Activated naive CD4-positive, alpha-beta T cell treated with Interleukin-2 at 50 U/mL for 16 hours (primary cell): ENCODE data around the gene CACHD1.
A peak's percentile ranks its signal among the peaks of the same experiment; 100 is the strongest.
"Not testable (repeated sequence)": the region's sequence is repeated elsewhere in the genome, so short reads cannot be mapped to it uniquely, and the experiment has no call there.

Experiments
- DNase-seq: peaks from one replicate; pipeline ENCODE4 v3.0.0-alpha.2; 2020

CACHD1 gene

DNA sequence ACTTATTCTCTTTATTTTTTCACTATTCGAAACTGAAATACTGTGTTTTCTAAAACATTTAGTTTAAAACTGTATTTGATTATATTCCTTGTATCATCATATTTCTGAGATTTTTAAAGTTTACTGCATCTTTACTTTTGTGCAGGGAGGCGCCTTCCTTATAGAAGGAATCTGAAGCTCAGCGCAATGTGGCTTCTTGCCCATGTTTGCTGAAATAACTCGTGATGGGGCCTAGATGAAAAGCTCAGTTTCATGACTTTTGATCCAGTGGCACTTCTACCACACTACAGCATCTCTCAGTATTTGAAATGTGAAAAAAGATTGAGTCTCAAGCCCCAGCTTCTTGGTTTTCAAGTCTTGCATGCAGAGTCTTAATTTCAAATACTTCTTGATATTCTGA lies 28.4 kb downstream of the CACHD1 start:
- no peak for DNase-seq

DNA sequence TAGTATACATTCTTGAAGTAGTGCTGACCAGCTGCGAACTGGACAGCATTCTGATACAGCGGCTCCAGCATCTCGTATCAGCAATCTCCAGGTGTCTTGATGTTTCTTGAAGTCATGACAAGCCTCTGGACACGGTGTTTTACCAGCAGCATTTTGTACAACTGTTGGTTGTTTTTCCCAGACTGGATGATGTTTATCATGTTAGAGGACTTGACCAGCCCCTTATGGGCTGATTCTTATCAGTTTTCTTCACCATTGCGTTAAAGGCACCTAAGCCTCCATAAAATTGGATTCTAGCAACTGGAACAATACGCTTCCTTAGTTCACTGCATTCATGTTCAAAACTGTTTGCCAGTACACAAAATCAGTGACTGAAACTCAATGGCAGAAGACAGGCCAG lies 29.1 kb downstream of the CACHD1 start:
- no peak for DNase-seq

DNA sequence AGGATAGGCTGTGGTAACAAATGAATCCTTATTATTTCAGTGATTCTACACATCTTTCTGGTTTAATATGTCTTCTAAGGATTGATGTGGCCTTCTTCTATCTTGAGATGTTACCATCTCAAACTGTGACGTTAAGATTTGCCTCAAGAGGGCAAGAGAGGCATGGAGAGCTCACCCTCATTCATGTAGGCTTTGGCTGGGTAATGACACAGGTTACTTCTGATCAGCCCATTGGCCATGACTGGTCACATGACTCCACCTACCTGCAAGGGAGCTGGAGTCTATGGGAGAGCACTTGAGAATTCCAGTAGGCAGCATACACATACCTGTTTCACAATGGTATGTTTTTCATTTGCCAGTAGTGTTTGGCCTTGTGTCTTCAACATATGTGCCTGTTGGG lies 30.0 kb downstream of the CACHD1 start:
- no peak for DNase-seq

DNA sequence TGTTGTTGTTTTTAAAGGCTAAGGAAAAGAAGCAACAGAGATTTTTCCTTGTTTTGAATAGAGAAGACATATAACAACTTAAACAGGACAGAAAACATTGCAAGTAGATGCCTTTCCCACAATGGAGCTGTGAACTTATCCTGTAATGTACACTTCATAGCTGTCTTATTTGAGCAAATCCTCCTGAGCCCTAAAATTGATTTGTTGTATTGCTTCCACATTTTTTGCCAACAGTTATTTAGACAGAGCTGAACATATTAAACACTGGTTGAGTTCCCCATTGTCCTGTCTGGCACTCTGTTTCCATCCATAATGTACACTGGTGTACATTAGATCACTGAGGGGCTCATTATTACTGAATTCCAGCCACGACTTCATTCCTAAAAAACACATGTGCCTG lies 32.2 kb downstream of the CACHD1 start:
- DNase-seq, result no peak

DNA sequence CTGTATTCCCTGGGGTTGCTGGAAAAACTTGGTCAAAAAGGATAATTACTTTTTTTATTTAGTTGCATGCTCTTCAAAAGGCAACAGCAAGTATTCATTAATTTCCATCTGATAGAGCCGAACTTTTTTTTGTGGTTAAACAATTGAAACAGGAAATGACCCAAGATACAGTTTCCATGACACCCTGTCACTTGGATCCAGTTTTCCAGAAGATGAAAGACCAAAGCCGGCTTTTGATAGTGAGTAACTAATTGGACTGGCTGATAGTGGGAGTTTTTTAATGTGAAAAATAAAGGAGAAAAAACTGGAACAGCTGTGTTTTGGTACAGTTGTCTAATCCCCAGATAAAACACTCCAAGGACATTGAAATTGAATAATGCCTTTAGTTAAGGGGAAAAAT lies 33.0 kb downstream of the CACHD1 start:
- DNase-seq, result no peak

DNA sequence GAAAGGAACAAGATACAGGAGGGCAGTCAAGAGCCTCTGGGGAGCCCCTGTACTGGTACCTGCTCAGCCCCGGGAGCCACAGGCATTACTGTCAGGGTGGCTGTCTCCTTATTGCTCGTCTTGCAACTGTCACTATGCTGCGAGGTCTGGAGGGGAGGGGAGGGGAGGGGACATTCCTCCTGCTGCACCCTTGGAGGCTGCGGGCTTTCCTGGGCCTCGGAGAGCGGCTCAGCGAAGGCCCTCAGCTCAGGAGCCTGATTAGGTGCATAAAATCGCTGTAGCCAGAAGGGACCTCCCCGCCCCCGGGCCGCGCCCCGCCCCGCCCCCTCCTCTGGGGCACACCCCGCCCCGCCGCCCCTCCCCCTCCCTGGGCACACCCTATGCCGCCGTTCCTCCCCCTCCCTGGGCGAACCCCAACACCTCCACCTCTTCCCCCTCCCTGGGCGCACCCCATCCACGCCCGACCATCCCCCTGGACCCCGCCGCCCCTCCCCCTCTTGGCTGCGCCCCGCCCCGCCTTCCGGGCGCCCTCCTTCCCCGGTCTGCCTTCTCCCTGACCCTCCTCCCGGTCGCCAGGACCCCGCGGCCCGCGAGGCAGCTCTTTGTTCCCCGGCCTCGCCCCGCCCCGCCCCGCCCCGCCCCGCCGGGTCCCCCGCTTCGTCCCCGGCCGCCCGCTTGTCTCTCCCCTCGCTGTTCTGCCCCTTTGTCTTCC lies 35.5 kb downstream of the CACHD1 start:
- DNase-seq, result peak; percentile 3

DNA sequence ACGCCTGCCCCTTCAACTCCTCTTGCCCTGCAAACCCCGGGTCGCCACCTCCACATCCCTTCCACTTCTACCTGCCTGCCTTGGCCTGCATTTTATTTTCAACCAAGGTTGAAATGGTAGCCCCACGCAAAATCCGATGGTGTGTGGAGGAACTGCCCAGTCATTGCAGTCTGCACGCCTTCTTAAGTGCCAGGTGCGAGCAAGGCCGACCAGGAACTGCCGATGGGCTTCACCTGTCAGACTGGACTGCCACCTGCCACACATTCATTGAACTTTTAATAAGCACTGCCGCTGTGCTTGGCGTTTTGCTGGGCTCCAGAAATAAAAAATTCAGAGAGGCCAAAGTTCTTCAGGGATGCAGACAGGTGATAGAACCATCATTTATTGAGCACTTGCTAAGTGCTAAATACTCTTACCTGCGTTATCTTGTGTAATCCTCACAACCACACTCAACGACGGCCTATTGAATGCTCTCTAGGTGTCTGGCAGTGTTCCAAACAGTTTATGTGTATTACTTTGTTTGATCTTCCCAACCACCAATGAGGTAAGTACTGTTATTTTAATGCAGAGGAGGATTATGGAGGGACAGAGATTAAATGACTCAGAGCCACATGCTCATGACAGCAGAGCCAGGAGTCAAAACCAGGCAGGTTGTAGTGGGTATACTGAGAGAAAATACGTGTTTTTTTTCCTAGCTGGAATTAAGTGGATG lies 36.2 kb downstream of the CACHD1 start:
- DNase-seq, result peak; percentile 12

DNA sequence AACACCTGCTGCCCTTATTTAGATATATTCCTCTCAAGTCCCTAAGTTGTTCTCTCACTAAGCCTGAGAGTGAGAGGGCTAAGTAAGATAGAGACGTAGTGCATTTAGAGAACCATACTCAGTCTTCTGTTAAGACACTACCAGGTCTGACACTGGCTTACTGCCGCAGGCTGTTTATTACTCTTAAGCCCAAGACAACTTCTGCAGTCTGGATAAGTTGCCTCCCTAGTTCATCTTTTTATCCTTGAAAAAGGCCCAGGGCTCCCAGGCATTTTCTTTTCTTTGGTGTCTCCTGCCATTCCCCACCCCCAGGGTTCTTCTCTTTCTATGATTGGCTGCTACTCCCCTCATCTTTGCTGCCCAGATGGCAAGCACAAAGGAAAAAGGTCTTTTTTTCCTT lies 38.7 kb downstream of the CACHD1 start:
- DNase-seq, result no peak

DNA sequence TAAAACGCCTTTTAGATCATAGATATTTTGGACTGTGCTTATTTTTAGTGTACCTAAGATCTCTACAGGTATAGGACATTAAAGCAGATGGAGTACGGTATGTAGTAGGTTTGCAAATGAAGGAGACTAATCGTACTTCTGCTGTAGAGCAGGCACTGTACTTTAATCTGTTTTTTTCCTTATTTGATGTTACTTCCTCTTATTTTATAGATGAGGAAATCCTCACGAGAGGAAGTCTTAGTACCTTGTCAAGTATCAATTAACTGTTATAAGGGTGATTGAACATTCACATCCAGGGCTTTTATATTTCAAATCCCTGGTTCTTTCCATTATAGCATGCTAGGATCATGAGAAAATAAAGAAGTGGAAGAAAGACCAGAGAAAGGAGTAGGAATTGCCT lies 41.1 kb downstream of the CACHD1 start:
- DNase-seq, result no peak

DNA sequence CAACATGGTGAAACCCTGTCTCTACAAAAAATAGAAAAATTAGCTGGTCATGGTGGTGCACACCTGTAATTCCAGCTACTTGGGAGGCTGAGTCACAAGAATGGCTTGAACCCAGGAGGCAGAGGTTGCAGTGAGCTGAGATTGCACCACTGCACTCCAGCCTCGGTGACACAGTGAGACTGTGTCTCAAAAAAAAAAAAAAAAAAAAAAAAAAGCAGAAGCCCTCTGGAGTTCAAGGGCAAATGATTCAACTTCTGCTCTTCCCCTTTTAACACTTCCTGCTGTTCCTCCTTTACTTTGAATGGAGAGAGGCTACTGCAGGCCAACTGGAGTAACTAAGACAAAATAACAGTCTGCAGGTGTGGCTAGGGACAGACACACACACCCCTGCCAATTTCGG lies 42.3 kb downstream of the CACHD1 start:
- DNase-seq, result not testable (repeated sequence)

DNA sequence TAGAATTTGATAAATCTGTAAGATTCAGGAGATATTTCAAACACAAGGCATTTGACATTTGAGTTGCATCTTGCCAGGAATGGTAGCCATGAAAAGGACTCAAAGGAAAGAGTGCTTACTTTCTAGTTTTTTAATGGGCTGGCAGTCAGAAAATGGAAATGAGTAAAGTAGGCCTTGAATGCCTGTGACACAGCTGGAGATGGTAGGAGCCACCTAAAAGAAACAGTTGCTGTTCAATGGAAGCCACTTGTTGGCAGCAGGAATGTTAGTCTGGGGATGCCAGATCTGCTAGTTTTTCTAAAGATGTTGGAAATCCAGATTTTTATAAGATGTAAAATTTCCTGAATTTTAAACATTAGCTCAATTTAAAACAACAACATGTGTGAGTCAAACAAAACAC lies 43.6 kb downstream of the CACHD1 start:
- no peak for DNase-seq

DNA sequence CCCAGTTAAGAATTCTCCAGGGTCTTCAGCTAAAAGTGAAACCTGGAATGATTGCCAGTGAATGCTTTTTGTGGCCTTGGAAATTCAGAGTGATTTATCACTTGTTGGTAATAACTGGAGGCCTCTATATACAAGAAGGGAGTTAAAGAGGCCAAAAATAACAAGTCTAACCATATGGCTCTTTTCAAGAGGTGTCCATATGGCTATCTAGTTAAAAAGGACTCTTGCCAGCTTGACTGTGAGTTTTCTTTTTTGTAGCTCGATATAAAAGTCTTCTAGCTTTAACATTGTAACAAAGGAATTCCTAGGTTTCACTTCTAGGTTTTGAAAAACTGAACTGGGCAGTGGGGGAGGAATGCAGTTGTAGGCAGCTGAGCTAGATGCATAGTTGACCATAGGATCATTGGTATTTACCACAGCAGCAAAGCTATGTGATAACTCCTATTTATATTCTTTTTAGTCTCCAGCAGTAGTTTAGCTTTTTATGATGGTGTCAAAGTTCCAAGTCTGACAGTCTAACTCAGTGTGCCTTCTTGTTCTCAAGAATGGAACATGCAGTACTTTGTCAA lies 44.4 kb downstream of the CACHD1 start:
- DNase-seq, result no peak

DNA sequence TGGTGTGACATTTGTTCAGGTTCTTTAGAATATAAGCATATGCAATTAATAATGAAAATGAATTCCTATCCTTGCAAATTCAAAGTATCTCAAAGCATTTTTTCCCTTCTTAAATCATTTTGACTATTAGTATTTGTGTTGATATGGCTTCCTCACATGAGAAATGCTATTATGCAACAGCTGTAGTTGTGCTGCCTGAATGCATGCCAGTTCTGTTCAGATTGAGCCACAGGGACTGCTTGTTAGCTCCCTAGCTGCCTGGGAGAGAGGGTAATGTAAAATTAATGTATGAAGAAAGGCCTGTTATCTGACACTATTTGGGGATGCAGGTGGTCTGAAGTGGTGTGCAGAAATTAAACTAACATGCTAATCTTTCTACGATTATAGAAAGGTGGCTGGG lies 45.5 kb downstream of the CACHD1 start:
- DNase-seq, result no peak

DNA sequence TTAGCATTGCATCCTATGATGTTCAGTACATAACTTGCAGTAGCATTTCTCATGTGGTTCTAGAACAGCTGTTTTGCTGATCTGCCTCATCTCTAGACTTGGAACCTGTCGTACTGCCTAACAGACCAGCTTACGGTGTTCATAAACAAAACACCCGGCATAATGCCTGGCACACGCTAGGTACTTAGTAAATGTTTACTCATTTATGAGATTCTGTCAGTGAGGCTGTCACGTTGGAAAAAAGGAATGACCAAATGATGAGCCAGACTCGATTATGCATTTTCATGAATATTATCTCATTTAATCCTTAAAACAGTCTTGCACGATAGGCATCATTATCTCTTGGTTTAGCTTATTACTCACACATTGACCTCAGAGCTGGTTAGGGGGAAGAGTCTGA lies 46.4 kb downstream of the CACHD1 start:
- no peak for DNase-seq

DNA sequence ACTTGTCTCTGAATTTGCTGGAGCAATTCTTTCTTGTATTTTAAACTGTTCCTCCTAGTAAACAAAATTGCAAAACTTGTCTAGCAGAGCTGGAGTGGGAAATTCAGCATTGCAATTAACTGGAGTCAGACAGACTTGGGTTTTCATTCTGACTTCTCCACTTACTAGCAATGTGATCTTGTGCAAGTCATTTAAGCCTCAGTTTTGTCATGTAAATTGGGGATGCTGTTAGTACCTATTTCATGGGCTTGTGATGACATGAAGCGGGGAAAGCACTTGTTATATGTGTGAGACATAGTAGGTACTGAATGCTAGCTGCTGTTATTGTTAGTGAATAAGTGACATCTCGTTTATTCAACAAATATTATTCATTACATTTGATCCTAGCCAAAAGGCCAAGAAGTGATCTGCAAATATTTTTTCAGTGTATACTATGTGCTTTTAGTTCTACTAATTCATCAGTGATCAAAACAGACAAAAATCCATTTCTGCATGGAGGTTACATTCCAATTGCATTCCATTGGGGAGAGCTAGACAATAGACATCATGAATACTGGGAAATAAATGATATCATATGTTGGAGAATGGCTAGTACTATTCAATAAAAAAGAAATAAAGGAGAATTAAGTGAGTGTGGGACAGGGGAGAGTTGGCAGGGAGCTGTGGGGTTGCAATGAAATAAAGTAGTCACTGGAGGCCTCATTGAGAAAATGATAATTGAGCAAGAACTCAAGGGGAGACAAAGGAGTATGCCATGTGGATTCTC lies 47.1 kb downstream of the CACHD1 start:
- DNase-seq, result no peak

DNA sequence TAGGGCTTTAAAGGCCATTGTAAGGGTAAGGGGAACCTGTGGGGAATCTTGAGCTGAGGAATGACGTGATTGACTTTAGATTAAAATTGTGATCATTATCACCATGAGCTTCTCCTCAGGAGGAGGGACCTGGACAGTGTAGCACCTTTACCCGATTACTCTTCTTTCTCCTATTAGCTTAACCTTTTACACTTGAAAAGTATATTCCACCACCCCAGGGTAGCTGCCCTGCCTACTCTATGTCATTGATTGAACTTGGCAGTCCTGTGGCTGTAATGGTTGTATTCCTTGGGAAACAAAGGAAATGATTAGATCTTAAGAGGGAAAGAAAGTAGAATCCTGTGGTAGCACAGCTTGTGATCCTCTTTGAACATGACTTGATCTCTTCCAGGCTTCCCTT lies 47.7 kb downstream of the CACHD1 start:
- DNase-seq, result no peak

DNA sequence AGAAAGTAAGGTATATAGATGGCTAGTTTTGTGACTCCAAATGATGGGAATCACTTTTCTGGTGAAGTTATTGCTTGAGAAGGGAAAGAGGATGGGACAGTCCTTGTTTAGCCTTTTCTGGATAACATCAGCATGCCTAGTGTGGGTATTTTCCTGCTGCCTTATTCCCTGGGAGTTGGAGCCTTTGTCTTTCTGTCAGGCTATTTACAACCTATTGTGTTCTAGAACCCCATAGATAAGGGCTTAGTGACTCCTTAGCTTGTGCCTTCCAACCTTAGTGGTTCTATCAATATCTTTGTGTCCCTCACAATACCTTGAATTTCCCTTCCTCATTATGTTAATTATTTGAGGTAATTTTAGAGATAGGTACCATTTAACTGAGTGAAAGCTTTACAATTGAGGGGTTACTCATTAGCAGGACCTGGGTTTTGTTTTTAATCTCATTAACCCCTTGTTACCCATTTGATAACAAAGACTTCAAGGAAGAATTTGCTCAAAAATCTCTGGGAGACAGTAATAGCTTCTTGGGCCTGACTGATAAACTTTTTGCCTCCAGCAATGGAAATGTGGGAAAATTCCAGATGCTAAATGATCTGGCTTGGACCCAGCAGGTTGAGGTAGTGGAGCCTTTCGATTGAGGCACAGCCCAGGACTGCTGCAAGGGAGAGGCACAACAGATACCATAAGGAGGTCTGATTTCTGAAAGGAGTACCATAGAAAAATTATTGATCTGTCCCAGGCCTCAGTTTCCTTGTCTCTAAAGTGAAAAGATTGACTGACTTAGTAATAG lies 49.0 kb downstream of the CACHD1 start:
- no peak for DNase-seq

DNA sequence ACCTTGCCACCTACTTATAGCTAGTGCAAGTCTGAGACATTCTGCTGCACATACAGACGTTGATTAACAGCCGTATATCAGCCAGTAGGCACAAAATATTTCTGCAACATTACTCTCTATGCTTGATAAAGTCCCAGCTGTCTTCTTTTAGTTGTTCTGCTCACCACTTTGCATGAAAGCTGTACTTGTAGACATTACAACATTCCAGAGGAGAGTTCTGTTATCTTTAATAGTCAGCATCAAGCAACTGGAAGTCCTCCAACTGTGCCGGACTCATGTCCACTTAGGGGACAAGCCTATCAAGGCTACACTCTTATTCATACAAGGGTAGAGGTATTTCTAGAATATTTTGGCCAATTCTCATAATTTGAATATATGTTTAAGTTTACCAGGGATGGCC lies 50.0 kb downstream of the CACHD1 start:
- DNase-seq, result no peak

DNA sequence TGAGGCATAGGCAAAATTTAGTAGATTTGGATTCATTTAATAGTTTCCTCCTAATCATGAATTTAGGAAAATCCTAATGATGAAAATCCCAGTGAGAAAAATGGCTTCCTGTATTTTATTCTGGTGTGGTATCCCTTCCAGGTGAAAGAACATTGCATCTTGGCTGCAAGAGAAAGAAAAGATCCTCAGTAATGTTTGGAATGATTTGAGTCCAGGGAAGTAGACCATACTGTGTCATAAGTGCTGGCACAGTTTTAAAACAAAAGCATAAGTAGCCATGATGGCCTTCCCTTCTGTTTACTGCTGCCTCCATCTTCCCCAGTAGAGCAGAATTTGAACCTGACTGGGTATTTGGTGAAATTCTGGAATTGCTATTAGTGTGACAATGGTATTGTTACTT lies 52.8 kb downstream of the CACHD1 start:
- DNase-seq, result no peak

DNA sequence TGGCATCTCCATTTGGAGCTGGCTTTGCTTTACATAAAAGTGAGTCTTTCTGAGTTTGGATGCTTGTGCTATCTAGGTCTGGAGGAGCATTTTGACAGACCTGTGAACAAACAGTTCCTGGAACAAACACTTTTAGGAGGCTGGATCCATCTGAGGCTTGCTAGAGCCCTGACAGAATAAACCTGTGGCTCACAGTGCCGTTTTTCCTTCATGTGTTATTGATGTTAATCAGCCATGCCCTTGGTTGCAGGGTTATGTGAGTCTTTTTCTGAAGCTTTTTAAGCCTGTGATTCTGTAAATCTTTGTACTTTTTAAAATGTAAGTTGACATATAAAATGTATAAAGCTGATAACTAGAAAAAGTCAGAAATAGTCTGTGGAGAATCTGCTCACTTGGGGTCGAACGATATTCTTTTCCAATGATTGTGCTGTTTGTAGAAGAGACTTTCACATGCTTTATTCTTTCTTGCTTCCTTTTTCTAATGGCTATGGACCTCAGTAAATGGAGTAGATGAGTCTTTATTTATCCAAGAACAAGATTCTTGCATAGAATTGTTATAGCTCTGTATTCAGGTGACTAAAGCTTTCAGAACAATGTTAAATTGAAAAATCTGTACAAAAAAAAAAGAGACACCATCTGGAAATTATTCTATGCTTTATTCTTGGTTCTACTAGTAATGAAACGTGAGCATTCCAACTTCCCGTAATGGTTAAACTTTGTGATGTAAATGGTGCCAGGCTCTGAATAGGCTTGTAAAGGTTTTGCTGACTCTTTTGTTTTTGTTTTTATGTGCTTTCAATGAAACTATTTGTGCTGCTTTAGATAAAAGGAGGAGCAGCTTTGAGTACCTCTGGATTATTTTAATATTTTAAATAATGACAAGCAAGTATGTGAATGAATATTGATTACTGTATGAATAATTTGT lies 53.7 kb downstream of the CACHD1 start:
- DNase-seq, result no peak

DNA sequence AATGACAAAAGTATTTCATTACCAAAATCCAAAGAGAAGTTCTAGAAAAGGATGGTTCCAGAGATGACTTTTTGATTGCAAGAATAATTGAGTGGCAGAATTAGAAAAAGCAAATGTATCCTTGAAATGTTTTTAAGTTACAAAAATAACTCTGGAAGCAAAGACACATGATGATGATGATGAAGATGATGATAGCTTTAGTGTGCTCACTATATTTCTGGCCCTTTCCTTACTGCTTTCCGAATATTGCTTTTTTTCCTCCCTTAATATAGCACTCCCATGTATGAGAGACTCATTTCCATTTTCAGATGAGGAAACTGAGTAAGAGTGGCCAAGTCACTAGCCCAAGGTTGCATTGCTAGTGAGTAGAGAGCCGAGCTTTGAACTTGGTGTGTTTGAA lies 54.7 kb downstream of the CACHD1 start:
- DNase-seq, result no peak
